GM23248 (cell line): ENCODE data around the gene LAPTM4A.

ENCODE experiments used
- EZH2 ChIP-seq: fragments of 200-600 bp; sonication (generic); IDR thresholded peaks from 2 replicates; pipeline ENCODE4 v1.6.1; 2018; ENCODE audit warnings: antibody characterized with exemption, mild to moderate bottlenecking; ENCODE audit not compliant: insufficient read depth, poor library complexity, severe bottlenecking
- EZH2phosphoT487 ChIP-seq: fragments of 200-600 bp; sonication (generic); IDR thresholded peaks from 2 replicates; pipeline ENCODE4 v1.6.1; 2018; ENCODE audit warnings: antibody characterized with exemption, moderate library complexity, mild to moderate bottlenecking, low read depth; ENCODE audit not compliant: insufficient read depth

DNA sequence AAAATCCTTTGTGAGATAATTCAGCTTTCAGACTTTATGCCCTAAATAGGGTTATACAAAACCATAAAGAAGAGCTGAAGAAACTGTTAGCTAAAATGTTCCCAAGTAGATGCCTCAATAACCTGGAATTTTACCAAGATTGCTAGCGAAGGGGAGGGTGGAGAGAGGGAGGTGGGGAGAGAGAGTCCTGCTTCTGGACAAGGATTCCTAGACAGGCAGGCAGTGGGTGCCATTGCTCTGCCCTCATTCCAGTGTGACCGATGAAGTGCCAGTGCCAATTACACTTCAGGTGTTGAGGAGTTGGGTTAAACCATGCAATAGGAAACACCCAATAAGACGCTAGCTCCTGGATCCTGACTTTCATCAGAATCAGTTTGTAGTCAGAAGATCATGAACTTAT is 18.1 kb downstream of the LAPTM4A start:
- TF ChIP-seq EZH2 (no peak), EZH2phosphoT487 (no peak)
